Fibroblast of skin of scalp (primary cell): ENCODE data around the gene SLC24A3.

Source experiments
- DNase-seq: peaks from one replicate; pipeline ENCODE4 v3.0.0-alpha.2; 2013

The SLC24A3 gene

DNA sequence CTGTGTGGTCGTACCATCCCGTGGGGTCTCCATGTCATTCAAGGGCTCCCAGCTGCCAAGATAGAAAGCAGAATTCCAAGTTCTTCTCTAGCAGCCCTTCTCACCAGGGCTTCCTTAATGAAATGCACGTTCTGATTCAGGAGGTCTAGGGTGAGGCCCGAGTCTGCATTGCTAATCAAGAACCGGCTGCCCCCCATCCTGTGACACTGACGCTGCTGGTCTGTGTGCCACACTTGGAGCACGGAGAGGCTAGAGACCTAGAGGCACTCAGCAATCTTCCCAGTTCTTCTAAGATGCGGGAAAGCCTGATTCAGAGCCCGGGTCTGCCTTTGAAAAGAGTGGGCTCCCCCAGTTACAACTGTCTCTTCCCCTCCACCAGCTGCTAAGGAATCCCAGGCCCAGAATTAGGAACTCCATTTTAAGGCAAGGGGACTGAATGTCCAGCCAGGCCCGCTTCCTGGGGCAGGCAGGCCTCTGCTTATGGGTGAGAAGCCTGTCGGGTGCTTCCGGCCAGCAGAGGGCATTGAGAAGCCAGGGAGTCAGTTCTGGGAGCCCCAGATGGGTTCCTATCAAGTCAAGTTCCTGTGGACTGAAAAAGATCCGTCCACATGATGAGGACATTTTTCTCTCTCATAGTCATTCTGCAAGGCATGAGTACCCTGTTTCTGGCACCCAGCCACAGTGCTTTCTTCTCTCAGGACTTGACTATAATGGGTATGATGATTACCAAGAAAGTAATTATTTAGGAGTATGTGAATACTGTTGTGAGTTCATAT lies 475.8 kb downstream of the SLC24A3 start:
- peak; percentile 91 for DNase-seq

DNA sequence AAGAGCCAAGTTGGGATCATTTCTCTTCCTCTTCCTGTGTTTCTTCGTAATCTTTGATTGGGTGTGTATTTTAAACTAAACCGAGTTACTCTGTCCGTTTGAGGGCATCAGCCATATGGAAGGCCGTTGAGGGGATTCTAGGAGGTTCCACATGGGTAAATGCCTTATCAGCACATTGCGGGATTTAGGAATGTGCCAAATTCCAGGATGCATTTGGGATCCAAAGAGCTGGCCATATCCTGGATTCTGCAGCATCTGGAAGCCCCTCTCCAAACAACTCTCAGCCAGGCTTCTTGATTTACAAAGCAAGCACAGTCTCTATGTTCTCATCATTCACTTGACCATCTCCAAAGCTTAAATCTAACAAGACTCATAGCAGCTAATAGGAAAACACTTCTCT lies 478.0 kb downstream of the SLC24A3 start:
- DNase-seq: peak; percentile 31

DNA sequence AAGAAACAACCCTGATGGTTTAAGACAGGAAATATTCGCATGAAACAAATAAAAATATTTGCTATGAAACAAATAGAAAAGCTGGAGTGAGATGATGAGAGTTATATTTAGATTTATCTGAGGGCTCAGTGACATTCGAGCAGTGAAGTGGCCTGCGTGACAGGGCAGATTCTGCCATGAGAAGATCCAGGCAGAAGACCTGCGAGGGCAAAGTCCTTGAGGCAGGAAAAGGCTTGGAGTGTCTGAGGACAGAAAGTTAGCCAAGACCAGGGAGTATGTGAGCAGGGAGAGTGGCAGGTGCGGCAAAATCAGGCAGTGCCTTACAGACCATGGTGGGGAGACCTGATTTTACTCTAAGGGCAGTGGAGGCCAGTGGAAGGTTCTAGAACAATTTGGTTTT lies 478.7 kb downstream of the SLC24A3 start:
- no peak for DNase-seq

DNA sequence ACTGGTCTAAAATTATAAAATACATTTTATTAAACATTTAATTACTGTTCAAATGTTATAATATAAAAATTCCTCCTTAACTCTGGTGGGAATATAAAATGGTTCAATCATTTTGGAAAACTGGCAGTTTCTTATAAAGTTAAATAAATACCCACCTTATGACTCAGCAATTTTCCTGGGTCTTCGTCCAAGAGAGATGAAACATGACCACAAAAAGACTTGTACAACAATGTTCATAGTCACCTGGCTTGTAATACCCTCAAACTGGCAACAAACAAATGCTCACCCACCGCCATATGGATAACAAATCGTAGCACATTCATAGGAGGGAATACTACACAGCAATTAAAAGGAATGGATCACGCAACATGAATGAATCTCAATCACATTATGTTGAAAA lies 479.7 kb downstream of the SLC24A3 start:
- DNase-seq: peak; percentile 19

DNA sequence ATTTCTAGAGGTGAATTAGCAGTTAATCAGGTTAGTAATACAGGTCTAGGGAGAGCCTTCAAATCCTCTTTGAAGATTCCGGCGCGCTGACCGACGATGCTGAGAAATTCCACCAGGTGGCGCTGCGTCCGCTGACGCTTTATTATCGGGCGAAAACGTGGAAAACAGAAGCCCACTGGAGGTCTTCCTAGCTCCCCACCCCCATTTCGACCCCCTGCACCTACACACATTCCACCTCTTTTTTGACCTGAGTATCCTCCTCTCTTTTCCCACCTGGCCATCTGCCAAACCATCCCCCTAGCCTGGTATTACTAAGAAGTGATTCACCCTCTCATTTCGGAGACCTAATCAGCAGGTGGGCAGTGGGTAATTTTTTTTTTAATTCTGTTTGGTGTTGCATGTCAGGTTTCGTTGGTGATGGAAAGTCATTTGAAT lies 480.3 kb downstream of the SLC24A3 start:
- peak; percentile 39 for DNase-seq

DNA sequence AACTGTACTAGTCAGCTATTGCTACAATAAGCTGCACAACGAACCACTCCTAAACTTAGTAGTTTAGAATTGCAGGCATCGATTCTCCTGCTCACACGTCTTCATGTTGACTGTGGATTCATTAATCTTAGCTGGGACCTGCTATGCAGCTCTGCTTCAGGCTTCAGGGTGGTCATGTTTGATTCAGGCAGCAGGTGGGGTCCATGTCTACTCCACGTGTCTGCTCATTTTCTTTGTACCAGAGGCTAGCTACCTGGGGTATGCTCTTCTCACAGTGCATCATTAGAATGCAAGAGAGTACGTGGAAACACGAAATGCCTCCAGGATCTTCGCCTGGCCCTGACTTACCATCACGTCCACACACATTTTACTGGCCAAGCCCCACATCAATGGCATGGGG lies 481.1 kb downstream of the SLC24A3 start:
- DNase-seq: no peak

DNA sequence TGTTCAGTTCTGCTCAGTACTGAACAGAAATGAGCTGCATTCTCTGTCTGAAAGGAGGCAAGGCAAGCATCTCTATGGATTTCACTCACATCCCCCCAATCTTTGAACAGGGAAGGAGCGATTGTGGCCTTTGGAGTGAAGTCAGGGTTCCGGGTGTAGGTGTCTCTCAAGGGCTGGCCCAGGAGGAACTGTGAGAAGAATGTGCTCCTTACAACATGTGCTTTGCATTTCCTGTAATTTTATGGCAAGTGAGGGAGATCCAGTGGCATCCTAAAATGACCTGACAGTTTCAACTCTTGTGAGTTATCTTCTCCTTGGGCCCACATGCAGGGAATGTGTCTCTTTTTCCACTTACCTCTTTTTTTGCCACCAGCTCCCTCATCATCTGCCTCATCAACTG lies 482.6 kb downstream of the SLC24A3 start:
- no peak for DNase-seq

DNA sequence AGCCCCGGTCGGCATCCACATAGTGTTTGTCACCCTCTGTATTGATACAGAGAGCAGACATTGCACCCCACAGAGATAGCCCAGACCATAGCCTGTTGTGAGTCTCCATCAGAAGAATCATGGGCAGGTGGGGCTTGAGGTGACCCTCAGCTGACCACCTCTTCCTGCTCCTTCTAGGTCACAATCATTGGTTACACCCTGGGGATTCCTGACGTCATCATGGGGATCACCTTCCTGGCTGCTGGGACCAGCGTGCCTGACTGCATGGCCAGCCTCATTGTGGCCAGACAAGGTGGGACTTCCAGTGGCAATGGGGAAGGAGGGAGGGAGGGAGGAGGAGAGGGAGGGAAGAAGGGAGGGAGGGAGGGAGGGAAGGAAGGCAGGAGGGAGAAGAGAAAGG lies 484.2 kb downstream of the SLC24A3 start:
- no peak for DNase-seq

DNA sequence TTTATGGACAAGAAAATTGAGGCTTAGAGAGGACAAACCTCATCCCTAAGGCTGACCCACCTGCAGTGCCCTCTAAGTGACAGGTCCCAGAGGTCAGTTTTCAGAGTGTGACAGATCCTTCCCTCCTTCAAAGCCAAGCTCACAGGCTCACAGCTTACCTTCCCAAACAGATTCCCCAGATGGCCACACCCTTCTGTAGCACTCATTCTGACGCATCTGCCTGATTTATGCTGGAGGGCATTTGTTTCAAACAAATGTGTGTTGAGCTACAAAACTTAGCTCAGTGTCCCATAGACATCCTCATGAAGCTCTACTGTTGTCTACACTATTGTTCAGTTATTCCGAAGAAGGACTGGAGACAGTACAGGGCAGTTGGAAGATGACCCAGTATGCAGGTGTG lies 485.0 kb downstream of the SLC24A3 start:
- no peak for DNase-seq

DNA sequence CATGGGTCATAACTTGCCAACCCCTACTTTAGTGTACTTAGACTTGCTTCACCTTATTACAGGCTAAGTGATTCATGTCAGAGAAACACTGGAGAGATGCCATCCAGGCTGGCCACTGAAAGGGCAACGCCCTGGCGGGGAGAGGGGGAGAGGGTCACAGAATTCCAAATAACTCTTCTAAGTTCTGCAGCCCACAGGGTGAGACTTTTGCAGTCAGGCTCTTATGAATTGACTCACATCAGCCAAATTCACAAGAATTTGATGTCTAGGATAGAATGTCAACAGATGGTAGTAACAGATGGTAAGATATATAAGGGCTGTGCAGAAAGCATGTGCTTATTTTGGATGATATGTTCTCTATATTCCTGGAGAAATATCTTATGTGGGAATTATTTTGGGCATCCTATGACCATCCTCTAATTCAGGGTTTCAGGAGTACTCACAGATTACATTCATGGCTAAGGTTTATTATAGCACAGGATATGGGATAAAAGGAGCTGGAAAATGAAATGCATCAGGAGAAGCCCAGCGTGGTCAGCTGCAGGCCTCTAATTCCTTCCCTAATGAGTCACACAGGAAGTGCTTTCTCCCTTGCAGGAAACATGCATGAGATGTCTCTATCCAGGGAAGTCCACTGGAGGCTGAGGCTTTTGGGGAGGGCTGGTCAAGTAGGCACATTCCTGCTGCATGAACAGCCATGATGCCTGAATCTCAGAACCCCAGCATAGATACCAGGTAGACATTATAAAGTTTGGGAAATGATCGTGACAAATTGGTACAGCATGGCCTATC lies 486.9 kb downstream of the SLC24A3 start:
- peak; percentile 90 for DNase-seq

DNA sequence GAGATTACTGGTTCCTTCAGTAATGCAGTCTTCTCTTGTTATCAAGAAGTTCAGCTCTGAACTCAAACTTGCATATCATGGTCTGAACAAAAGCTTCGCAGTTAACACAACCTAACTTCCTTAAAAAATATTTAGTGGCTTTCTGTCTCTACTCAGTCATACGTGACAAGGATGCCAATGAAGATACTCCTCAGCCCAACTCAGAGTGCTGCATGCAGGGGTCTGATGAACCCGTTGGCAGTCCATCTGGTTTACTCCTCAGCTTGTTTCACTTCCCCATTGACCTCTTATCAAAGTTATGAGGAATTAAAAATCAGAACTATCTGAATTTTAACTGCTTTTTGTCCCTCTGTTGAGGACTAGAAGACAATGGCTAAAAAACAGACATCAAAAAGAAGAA lies 489.0 kb downstream of the SLC24A3 start:
- DNase-seq: no peak

DNA sequence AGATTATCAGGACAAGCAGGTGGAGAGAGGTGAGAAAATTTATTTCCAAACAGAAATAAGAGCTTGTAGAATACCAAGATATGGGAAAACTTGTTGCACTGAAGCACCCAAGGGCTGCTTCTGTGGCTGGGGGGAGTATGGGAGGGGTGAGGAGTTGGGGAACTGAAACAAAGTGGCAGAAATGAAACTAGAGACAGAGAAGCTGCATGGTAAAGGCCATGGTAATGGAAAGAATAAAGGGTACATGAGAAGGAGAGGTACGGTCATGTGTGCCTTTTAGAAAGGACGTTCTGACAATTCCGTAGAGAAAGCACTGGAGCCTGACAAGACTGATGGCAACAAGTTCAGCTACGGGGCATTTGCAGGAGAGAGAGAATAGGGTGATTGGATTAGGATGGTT lies 494.0 kb downstream of the SLC24A3 start:
- no peak for DNase-seq

DNA sequence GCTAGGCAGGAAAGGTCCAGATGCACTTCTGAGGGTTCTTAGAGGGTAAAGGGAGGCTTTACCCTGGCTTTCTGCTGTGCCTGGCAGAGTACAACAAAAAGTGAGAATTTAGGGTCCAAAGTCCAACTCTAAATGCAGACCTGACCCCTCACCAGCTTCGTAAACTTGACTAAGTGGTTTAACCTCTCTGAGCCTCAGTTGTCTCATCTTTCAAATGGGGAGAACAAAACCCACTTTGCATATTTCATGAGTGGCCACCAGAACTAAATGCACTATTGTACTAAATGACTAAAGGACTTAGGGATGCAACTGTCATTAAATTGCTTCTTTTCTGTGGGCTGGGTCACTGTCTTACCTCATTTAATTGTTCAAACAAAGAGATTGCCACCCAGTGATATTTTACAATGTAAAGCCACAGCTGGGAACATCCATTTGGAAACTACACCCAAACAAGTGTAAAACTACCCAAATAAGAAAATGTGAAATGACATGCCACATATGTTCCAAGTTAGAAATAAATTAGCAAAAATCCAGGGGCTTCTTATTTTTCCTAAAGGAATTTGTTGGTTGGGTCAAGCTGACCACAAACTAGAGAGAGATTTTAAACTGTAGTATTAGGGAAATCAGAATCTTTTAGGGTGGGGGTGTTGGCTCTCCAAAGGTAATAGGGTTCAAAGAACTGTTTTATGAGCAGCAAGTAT lies 497.3 kb downstream of the SLC24A3 start:
- DNase-seq: no peak

DNA sequence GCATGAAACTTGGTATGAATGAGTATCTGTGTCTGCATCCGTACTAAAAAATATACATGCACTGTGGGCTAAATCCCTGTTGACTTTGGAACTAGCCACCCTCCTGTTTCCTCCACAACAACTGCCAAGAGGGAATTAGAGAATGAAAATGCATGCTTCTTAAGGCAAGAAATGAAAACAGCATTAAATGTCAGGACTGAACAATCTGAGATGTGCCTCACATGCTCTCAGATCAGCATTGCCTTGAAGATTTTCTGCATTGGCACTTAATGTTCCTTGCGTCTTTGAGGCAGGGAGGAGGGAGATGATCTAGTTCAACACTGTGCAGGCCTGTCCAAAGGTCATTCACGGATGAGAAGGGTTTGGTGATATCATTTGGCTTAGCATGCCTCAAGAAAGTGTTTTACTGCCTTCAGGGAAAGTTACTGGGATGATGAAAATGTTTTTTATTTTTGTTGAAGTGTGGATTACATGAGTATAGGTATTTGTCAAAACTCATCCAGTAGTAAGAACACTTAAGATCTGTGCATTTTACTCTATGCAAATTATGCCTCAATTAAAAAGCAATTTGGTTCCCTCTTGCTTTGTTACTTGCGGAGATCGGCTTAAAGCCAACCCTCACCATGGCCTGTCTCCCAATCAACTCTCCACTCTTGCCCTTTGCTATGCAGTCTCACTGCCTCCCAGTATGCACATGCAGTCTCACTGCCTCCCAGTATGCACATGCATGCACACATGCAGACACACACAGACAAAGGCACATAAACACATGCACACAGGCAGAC lies 498.1 kb downstream of the SLC24A3 start:
- DNase-seq: peak; percentile 51

DNA sequence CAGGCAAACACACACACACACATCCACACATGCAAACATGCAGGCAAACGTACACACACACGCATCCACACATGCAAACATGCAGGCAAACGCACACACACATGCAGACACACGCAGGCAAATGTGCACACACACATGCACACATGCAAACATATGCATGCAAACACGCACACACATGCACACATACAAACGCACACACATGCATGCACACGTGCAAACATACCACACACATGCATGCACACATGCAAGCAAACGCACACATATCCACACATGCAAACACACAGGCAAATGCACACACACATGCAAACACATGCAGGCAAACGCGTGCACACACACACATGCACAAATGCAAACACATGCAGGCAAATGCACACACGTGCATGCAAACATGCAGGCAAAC lies 498.7 kb downstream of the SLC24A3 start:
- no peak for DNase-seq

DNA sequence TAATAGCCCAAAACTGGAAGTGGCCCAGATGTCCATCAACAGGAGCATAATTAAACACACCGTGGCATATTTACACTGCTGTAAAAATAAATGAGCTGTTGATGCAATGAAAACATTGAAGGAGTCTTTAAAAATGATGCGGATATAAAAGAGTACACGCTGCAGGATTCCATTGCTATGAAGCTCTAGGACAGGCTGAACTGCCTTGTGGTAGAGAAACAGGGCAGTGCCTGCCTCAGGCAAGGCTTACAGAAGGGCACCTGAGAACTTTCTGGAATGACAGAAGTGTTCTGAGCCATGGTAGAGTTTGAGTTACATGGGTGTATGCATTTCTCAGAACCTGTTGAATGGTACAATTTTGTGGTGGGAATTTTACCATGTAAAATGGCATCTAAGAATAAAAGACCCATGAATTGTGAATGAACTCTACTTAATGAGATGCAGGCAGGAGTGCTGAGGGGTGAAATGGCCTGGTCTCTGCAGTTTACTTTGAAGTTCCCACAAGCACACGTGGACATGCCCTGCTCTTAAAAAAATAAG lies 500.3 kb downstream of the SLC24A3 start:
- DNase-seq: no peak

DNA sequence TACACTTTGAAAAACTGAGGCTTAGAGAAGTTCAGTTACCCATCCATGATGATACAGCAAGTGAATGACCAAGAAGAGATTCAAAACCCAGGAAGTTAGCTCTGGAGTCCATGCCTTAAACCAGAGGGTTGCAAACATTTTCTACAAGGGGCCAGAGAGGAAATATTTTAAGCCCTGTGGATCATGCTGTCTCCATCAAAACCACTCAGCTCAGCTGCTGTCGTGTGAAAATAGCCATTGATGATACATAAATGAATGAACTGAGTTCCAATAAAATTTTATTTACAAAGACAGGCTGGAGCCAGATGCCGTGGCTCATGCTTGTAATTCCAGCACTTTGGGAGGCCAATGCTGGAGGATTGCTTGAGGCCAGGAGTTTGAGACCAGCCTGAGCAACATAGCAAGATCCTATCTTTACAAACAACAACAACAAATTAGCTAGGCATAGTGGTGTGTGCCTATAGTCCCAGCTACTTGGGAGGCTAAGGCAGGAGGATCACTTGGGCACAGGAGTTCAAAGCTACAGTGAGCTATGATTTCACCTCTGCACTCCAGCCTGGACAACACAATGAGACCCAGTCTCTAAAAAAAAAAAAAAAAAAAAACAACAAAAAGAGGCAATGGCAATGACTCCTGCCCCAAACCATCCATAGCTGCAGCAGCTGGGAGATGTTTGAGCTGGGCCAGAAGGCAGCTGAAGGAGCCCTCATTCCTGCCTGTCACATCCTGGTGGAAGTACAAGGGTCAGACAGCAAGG lies 501.6 kb downstream of the SLC24A3 start:
- no peak for DNase-seq

DNA sequence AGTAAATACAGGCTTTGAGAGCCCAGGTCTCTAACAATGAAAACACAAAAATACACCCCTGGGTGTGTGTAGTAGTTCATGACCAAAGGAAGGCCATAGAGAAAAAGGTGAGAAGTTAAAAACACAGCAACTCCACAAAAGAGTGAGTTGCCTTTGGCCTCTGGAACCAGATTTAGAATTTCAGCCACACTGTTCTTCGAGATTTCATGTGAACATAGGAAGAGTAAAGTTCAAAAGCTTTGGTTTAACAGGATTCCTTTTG lies 502.1 kb downstream of the SLC24A3 start:
- DNase-seq: no peak

DNA sequence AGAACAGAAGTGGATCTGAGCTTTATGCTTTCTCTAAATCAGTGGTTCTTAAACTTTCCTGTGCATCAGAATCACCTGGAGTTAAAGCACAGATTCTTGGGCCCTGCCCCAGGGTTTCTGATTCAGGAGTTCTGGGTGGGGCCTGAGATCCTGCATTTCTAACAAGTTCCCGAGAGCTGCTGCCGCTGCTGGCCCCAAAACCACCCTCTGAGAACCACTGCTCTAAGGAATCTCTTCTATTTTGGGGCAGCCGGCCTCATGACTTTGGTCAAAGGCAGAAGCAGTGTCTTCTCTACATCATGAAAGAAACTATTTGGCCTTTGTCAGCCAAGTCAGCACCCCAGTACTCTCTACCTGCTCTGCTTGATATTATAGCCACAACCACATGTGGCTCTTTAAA lies 503.5 kb downstream of the SLC24A3 start:
- no peak for DNase-seq

DNA sequence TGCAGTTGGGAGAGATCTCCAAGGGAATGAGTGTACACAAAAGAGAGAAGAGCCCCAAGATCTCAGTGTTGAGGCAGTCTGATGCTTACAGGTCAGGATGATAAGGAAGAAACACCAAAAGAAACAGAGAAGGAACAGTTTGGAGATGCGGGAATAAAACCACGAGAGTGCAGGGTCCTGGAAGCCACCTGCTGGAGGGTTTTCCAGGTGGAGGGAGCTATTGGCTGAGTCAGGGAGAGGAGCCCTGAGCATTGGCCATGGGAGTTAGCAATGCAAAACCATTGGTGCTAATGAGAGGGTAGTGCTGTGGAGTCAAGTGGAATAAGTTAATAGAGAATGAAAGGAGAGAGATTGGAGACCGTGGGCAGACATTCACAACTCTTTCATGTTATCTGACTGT lies 506.4 kb downstream of the SLC24A3 start:
- no peak for DNase-seq

DNA sequence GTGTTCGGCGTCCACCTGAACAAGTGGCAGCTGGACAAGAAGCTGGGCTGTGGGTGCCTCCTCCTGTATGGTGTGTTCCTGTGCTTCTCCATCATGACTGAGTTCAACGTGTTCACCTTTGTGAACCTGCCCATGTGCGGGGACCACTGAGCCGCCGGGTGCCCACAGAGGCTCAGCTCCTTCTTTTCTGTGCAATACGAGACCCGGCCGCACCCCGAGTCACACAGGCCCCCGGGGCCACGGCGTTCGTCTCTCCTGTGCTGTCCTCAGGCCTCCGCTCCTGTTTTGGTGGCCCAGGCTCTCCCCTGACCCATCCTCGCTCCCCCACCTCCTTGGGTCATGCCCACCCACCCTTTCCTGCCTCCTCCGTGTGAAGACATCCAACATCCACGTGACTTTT lies 508.5 kb downstream of the SLC24A3 start:
- DNase-seq: no peak

DNA sequence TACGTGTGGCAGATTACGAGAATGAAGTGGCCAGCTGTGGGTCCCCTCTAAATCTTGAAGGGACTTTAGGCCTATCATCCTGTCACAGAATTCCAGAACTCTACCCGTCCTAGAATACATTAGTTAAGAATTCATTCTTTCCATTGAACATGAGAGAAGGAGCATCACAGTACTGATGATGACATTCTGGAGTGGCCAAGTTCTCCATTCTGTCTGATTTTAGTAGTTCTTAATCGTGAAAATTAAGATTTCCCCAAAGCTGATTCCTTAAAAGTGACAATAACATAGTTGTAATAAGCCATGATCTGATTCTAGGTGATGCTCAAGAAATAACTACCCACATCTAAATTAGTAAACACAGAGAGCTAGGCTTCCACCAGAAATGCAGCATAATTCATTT lies 510.6 kb downstream of the SLC24A3 start:
- DNase-seq: no peak
